NCI-H82 (cell line): Measurements from ENCODE around the gene PHF21A.

Experiments used
- DNase-seq: peaks from one replicate; lab custom pipeline; 2025; lab: John Stamatoyannopoulos, UW

Gene PHF21A

DNA sequence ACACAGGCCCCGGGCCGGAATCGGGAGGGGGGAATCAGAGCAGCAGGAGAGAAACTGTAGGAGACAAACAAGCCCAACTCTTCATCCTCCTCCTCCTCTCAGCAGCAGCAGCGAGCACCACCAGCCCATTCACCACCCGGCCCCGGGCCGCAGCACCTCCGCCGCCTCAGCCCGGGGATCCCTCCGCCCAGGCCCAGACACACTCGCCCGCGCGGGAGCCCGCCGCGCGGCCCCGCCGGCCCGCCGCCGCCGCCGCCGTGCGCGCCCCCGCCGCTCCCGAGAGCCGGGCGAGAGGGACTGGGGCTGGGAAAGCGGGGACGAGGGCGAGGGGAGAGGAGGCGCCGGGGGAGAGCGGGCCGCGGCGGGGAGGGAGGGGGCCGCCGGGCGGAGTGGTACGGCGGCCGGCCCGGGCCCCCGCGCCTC, at the start of gene PHF21A:
TSS of gene PHF21A (minus strand) at position 154 of the 423 bp plus-strand sequence. CDS start 37,235 bp downstream, outside the sequence.
- peak; percentile 86 for DNase-seq

DNA sequence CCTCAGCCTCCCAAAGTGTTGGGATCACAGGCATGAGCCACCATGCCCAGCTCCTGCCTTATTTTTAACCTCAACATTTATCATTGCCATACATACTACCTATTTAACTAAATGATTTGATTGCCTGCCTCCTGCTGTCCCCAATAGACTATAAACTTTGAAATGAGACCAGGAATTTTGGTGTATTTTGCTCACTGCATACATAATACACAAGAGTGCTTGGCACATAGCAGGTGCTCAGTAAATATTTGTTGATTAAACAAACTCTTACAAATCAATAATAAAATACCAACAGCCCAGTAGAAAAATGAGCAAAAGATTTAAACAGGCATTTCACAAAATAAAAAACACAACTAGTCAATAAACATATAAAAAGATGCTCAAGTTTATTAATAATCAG, 49.5 kb upstream of the PHF21A start:
- no peak for DNase-seq

DNA sequence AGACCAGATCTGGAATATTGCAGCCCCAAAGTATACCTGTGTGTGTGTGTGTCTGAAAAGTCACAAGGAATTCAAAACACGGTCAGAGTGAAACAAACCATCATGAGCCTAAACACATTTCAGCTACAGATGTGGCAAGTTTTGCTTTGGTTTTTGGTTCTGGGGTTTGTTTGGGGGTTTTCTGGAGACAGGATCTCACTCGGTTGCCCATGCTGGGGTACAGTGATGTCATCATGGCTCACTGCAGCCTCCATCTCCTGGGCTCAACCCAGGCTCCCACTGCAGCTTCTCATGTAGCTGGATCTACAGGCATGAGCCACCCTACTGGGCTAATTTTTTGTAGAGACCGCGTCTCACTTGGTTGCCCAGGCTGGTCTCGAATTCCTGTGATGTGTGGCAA, 41.4 kb upstream of the PHF21A start:
- no peak for DNase-seq

DNA sequence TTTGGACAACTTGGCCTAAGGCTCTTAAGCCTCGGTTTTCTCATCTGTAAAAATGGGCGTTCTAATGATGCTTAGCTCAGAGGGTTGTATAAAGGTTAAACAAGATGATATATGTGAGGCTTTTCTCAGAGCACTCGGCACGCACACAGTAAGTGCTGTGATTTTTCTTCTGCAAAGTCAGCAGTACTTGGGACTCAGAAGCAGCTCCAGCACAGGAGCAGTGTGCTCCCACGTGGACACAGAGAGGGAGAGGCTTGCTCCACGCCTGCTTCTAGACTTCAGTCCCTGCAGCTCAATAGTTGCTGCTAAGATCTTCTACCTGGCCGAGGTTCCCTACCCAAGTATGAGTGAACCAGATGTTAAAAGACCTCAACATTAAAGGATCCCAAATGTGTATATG, 39.9 kb upstream of the PHF21A start:
- DNase-seq, result no peak

DNA sequence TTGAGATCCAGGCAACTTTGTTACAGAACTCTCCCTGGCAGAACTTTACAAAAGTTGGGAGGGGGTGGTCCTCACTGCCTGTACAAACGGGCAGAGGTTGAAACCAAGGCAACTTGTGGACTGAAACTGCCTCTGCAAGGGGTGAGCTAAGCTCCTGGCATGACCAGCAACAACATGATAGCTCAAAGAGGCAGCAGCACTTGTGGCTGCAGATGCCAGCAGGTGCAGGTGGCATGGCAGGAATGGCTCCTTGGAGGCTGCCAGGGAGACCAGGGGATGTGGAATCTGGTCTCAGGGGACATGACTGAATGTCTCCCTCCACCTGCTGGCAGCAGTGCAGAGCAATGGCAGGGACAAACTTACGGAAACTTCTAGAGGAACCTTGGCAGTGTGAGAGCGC, 38.8 kb upstream of the PHF21A start:
- DNase-seq, result no peak

DNA sequence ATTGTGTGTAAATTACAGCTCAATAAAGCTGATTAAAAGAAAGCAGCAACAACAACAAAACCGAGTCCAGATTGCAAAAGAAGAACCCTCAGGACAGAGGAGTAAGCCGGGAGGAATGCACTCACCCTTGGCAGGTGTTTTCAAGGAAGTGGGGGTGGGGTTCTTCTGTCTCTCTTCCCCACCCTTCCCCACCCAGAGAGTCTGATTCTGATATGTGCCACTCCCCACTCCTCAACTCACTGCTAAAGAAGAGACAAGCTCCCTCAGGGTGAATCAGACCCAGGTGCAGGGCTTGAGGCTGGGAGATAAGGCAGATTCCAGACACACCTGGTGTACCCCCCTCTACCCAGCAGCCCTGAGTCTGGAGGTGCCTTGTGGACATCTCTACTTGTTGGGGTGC, 38.4 kb upstream of the PHF21A start:
- DNase-seq, result no peak

DNA sequence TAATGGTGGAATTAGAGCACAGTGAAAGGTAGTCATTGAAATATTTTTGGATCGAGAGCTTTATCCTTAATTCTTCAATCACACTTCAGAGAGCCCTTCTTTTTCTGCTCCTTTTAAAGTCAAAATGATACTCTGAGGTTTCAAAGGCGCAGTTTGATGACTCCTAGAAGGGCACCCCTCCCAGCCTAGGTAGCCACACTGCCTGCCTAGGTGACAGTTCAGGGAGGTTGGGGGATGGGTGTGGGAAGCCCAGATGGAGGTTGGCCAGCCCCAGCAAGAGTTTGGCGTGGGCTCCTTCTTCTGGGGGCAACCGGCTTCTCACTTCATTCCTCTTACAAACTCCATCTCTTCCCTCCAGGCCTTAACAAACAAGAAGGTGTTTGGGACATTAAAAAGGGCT, 28.6 kb upstream of the PHF21A start:
- no peak for DNase-seq

DNA sequence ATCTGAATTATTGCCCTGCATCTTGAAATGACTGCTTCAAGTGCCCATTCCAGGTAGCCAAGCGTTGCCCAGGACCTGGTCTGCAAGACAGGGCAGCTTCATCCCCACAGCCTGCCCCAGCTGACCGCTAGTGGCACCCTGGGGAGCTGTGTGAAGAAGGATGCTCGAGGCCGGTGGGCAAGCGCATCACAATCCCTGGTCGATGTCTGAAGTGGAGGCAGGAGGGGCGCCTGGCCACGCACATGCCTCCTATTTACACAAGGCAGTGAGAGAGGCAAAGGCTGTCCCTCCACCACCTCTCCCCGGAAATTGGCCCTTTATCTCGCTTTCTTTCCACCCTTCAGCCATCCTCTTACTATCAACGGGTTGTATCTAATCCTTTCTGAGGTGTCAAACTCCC, 28.1 kb upstream of the PHF21A start:
- DNase-seq, result no peak

DNA sequence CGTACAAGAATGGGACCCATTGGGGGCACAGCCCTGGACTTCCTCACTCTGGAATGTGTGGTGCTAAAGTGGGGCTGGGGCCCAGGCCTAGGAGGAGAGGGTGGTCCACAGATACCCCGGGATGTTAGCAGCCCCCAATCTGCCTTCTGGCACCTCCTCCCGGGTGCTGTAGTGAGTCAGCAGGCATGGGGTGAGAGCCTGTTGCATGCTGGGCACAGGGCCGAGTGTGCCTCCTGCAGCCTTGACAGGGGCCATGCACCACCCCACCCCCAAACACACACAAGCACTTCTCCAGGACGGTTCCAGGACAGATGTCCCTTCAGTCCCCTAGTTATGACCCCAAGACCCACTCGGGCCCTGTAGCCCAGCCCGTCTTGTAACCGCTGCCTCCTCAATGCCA, 23.5 kb upstream of the PHF21A start:
- DNase-seq, result no peak

DNA sequence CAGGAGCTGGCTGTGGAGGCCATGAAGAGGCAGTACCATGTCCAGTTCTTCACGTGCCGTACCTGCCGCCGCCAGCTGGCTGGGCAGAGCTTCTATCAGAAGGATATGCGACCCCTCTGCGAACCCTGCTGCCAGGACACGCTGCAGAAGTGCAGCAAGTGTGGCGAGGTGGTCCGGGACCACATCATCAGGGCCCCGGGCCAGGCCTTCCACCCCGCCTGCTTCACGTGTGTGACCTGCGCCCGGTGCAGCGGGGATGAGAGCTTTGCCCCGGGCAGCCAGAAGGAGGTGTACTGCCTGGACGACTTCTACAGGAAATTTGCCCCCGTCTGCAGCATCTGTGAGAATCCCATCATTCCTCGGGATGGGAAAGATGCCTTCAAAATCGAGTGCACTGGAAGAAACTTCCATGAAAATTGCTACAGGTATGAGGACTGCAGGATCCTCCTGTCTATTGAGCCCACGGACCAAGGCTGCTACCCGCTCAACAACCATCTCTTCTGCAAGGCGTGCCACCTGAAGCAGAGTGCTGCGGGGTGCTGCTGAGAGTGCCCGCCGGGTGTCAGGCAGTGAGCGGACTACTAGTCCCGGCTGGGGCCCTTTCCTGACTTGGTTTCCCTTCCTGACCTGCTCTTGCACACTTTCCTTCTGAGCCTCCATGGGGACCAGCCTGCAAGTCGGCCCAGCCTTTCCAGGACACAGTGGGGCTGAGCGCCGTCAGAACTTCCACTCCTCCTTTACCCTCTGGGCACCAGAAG, 22.0 kb upstream of the PHF21A start:
- DNase-seq, result no peak

DNA sequence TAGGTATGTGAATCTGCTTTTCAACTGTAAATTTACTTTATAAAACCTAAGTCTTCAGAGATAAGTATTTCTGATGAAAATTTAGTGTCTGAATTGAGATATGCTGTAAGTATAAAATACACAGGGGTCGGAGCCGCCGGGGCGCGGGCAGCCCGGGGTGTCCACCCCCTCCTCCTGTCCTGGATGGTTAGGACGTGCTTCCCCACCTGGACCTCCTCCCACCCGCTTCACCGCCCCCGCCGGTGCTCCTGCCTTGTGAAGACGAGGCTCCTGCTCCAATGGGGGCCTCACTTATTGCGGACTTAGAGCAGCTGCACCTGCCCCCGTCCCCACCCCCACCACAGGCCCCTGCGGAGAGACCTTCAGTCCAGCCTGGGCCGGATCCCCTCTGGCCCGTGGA, 21.3 kb upstream of the PHF21A start:
- DNase-seq, result no peak

DNA sequence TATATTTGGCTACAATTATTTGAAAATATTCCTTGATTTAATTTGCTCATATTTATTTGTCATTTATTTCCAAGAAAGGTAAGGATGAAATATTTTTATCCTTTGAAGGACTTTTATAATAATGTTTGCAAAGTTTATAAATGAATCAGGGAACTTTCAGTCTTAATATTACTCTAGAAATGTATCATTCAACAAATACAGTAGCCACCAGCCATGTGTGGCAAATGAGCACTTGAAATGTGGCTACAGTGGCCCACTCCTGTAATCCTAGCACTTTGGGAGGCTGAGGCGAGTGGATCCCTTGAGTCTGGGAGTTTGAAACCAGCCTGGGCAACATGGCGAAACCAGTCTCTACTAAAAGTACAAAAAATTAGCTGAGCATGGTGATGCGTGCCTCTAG, 20.3 kb upstream of the PHF21A start:
- DNase-seq, result no peak

DNA sequence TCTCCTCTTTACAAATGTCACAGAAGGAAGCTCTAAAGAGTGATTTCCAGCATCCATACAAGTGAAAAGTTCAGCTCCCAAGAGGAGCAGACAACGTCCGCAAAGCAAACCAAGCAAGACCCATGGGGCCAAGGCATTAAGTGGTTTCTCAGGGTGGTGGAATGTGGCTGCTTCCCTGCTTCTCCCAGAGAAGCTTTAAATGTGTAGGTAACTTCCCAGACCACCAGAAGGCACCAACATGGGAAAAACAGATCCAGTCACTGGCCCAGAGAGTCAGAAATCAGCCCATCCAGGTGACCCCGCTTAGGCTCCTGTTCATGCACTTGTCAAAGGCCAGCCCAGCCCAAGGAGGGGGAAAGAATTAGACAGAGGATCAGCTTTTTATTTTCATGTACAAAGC, 13.3 kb upstream of the PHF21A start:
- no peak for DNase-seq

DNA sequence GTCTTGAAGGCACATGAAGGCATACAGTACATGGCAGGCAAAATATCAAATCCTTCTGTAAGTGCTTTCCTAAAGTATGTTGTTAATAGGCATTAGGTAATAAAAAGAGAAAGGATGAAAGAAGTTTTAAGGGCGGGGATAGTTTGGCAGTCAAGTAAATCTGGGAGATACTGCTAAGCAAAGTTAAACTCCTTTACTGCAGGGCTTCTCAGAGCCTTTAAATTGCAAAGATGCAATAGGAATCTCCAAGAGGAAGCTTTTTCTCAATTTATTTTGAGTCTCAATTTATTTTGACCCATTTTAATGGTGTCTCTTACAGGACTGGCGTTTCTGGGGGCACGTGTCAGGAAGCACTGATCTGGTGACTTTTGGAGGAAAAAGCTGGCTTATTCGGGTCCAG, 12.8 kb upstream of the PHF21A start:
- DNase-seq, result no peak

DNA sequence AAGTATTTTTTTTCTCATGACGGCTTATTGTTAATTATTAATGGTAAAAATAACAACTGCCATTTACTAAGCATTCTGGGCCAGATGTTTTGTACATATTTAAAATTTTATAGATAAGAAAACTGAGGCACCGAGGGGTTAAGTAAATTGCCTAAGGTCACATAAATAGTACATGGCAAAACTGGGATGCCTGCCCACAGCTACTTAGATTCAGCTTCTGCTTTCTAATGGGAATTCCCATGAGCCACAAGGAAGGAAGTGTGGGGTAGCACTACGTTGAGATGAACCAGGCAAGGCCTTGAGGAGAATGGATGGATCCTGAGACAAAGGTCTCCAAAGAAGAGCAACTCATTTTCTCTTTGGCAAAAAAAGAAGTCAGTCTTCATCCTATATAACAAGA, 11.9 kb upstream of the PHF21A start:
- no peak for DNase-seq

DNA sequence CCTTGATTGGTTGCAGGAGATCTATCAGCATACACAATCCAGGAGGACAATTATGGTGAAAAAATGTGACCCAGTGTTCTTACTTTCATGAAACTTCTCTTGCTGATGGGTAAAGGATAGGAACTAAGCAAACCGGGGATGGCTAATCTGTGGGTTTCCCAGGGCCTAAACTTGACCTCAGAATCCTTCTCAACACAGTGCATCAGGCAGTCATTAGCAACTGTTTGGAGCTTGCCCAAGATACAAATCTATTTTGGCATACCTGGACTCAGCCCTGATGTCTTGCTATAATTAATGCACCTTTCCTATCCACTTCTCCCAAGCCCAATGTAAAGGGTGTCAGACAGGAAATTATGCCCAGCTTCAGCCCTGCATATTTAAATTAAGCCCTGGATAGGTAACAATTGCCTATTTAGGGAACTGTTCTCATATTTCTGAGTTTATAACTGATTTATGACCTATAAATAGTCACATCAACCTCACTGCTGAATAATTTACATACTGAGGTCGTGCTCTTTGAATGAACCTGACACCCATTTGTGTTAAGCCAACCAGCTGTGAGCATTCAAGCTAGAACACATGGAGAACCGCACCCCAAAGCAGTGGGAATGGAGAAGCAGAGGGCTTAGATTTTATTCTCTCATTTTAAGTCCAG, 9.2 kb upstream of the PHF21A start:
- no peak for DNase-seq

DNA sequence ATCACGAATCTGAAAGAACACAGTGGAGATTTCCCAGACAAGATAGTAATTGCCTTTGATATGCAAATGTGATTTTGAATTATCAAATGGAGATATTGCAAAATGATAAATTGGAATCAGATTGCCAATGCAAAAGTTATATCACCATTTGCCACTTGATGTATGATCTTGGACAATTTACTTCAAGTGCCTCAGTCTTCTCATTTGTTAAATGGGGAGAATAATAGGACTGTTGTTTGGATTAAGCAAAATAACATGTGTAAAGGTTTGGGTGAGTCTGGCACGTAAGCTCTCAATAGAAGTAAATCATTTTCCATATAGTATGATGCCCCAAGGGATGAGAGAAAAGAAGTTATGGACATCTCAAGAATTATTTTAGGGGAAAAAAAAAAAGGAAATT, 7.9 kb upstream of the PHF21A start:
- no peak for DNase-seq

DNA sequence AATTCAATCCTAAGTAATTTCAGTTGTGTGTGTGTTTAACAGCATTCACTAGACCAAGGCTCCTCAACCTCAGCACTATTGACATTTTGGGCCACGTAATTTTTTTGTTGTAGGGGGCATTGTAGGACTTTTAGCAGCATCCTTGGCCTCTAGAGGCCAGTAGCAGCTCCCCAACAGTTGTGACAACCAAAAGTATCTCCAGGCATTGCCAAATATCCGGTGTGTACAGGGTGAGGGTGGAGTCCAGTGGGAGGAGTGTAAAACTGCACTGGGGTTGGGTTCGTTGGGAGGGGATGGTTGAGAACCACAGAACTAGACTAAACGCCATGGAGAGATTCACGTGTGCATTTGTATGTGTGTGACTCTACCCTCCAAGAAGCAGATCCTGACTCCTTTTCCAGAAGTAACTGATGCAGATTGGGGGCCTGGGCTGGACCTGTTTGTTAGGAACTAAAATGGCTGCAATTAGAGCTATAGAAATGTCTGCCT, 5.9 kb upstream of the PHF21A start:
- peak; percentile 47 for DNase-seq

DNA sequence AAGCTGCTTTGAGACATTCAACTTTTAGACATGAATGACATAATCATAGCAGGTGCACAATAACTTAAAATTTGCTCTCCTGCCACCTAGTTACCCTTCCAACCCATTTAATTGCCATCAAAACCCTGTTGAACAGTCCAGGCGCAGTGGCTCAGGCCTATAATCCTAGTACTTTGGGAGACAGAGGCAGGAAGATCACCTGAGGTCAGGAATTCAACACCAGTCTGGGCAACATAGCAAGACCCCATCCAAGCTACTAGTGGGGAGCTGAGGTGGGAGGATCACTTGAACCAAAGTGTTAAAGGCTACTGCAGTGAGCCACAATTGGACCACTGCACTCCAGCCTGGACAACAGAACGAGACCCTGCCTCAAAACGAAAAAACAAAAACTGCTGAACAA, 4.0 kb upstream of the PHF21A start:
- no peak for DNase-seq

DNA sequence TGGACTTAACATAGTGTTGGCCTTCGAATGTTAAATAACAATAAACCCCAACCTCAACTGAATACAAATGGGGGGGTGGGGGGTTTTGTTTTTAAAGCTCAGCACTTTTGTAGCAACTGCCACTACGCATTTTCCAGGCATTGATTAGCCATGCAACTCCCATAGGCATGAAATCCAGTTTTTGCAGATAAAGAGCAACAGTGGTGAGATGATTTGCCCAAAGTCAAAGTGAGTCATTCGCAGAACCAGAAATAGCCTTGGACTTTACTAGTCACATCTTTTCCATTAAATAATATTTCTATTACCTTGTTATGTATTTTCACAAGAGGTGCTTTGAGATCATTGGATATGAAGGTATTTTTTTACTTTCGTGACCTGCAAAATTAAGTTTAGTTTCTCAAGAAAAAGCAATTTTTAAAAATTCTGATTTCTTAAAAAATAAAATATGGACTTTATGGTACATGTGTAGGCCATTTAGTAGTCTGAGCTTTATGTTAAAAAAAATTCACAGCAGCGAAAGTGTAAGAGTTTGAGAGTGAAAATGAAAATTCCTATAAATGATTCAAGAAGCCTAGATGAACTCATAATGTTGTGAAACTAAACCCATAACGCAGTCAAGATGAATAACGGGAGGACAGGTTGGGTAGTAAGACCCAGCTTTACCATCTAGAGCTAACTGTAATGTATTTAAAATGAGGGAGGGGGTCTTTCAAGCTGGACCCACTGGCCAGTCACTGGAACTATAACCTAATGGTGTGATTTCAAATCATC, 1.9 kb upstream of the PHF21A start:
- DNase-seq, result peak; percentile 19

DNA sequence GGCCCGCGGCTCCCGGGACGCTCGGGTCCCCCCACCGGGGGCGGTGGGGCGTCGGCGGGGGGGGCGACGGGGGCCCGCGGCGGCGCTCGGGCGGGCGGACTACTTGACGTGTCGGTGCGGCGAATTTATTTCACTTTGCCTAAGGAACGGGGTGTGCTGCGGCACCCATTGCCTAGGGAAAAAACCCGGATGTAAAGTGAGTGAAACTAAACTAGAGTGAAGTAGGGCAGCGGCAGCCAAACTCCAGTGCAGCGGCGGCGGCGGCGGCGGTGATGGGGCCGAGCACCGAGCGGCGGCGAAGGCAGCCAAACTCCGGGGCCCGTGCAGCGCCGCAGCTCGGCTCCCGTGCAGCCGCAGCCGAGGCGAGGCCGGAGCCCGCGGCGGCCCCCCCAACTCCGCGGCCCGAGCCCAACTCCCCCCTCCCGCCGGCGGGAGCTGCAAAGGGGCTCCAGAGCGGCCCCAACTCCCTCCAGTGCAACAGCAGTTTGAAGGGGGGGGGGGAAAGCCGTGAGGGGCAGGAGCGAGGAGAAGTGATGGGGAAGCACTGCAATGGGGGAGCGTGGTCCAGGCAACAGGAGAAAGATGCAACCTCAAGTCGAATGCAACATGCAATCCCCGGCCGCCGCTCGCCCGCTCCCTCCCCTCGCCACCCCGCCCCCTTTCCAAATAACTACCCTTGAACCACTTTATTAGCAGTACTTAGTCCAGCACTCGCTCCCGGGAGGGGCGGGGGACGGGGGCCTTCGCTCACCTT, 647 bp upstream of the PHF21A start:
- DNase-seq, result peak; percentile 87
